Neuronal stem cell (in vitro differentiated cells): ENCODE measurements around the gene ARL2BP. TPM values are rescaled to one million over a fixed set of nuclear protein-coding genes. Genes with fewer than 3 reads are reported as not detected.
A peak's percentile ranks its signal among the peaks of the same experiment; 100 is the strongest.
"Not testable (repeated sequence)": the region's sequence is repeated elsewhere in the genome, so short reads cannot be mapped to it uniquely, and the experiment has no call there.

Source experiments
- DNase-seq: peaks from one replicate; pipeline ENCODE4 v3.0.0-alpha.2; 2013; ENCODE audit warnings: low spot score
- H2AFZ ChIP-seq: one replicate; pipeline ENCODE4 v1.6.1; 2013; ENCODE audit warnings: mild to moderate bottlenecking, low read length, inconsistent platforms
- H2AK5ac ChIP-seq: 2 replicates; pipeline ENCODE4 v1.6.1; 2013; ENCODE audit warnings: low read depth, mild to moderate bottlenecking, inconsistent platforms, low read length, moderate library complexity, mixed read lengths
- H2BK120ac ChIP-seq: 2 replicates; pipeline ENCODE4 v1.6.1; 2013; ENCODE audit warnings: low read depth, mild to moderate bottlenecking, inconsistent platforms, low read length, moderate library complexity, mixed read lengths
- H2BK12ac ChIP-seq: one replicate; pipeline ENCODE4 v1.6.1; 2013; ENCODE audit warnings: low read length, inconsistent platforms
- H2BK15ac ChIP-seq: 2 replicates; pipeline ENCODE4 v1.6.1; 2013; ENCODE audit warnings: mild to moderate bottlenecking, low read length, inconsistent platforms, mixed read lengths
- H2BK5ac ChIP-seq: one replicate; pipeline ENCODE4 v1.6.1; 2013; ENCODE audit warnings: inconsistent platforms, mild to moderate bottlenecking, low read length, moderate library complexity
- H3K14ac ChIP-seq: one replicate; pipeline ENCODE4 v1.6.1; 2013; ENCODE audit warnings: low read length, inconsistent platforms
- H3K18ac ChIP-seq: 2 replicates; pipeline ENCODE4 v1.6.1; 2013; ENCODE audit warnings: low read length, inconsistent platforms
- H3K23ac ChIP-seq: 2 replicates; pipeline ENCODE4 v1.6.1; 2013; ENCODE audit warnings: low read depth, mild to moderate bottlenecking, mixed read lengths, low read length, inconsistent platforms; ENCODE audit not compliant: poor library complexity
- H3K27ac ChIP-seq: replicated peaks from 3 replicates; pipeline ENCODE4 v1.5.1; 2013; ENCODE audit warnings: low read length, inconsistent platforms
- H3K27me3 ChIP-seq, 3 experiments: 2 replicates each; pipeline ENCODE4 v1.6.1; 2013; ENCODE audit warnings: low read length in 3 of 3, mild to moderate bottlenecking in 2 of 3, inconsistent platforms in 1 of 3, low read depth in 1 of 3, mixed read lengths in 1 of 3, moderate library complexity in 1 of 3; ENCODE audit not compliant: control insufficient read depth in 3 of 3, insufficient read depth in 3 of 3
- H3K36me3 ChIP-seq, 2 donors: replicated peaks in 1 of 2; 2 replicates each; pipeline ENCODE4 v1.6.1; 2013; ENCODE audit warnings: low read length in 2 of 2; ENCODE audit not compliant: control insufficient read depth in 2 of 2, insufficient read depth in 2 of 2
- H3K4ac ChIP-seq: 2 replicates; pipeline ENCODE4 v1.6.1; 2013; ENCODE audit warnings: inconsistent platforms, mild to moderate bottlenecking, low read length, moderate library complexity
- H3K4me1 ChIP-seq, 2 donors: 1 replicate in 1 of 2; 2 replicates in 1 of 2; pipeline ENCODE4 v1.6.1; 2013; ENCODE audit warnings: low read length in 2 of 2, low read depth in 1 of 2; ENCODE audit not compliant: control insufficient read depth in 2 of 2, insufficient read depth in 1 of 2
- H3K4me2 ChIP-seq: one replicate; pipeline ENCODE4 v1.6.1; 2013; ENCODE audit warnings: mild to moderate bottlenecking, low read length, inconsistent platforms; ENCODE audit not compliant: insufficient read depth, poor library complexity, severe bottlenecking
- H3K4me3 ChIP-seq, 2 donors: 2 replicates each; pipeline ENCODE4 v1.5.1; 2013; ENCODE audit warnings: low read length in 2 of 2, mild to moderate bottlenecking in 2 of 2, inconsistent platforms in 1 of 2, moderate library complexity in 1 of 2
- H3K79me1 ChIP-seq: one replicate; pipeline ENCODE4 v1.6.1; 2013; ENCODE audit warnings: low read depth, mild to moderate bottlenecking, inconsistent platforms, low read length, moderate library complexity
- H3K9ac ChIP-seq: one replicate; pipeline ENCODE4 v1.6.1; 2013; ENCODE audit warnings: mild to moderate bottlenecking, low read depth, low read length, inconsistent platforms; ENCODE audit not compliant: poor library complexity
- H3K9me3 ChIP-seq, 2 donors: replicated peaks in 1 of 2; 2 replicates each; pipeline versions ENCODE3 to v1.6.1; 2013; ENCODE audit warnings: low read length in 2 of 2, mild to moderate bottlenecking in 2 of 2, inconsistent platforms in 1 of 2, low read depth in 1 of 2, mixed read lengths in 1 of 2, moderate library complexity in 1 of 2; ENCODE audit not compliant: control insufficient read depth in 2 of 2, insufficient read depth in 1 of 2
- H4K8ac ChIP-seq: one replicate; pipeline ENCODE4 v1.6.1; 2013; ENCODE audit warnings: low read depth, mild to moderate bottlenecking, inconsistent platforms, low read length, moderate library complexity
- H4K91ac ChIP-seq: one replicate; pipeline ENCODE4 v1.6.1; 2013; ENCODE audit warnings: low read length, low read depth, mild to moderate bottlenecking, inconsistent platforms; ENCODE audit not compliant: poor library complexity
- WGBS, 2 donors: extraction: QIAGEN DNeasy Blood & Tissue Kit; methylation state at CpG; one replicate each; pipeline ENCODE4 v1.1.7; 2013; ENCODE audit warnings: missing lambda C conversion rate in 2 of 2, mixed read lengths in 1 of 2; ENCODE audit not compliant: insufficient read length in 2 of 2, insufficient replicate concordance in 1 of 2; ENCODE audit errors: extremely low coverage in 2 of 2; 5-methylcytosine and 5-hydroxymethylcytosine counted together
- polyA plus RNA-seq, 2 experiments: library from polyadenylated mRNA; stranded (reverse); fragments of 200-250 nt; gene quantifications; one replicate each; pipeline ENCODE4 v1.2.3, GENCODE V29; 2013

ARL2BP gene
- polyA plus RNA-seq (2013, experiment 1 of 2), result 43.3 TPM
- 45.1 TPM for polyA plus RNA-seq (2013, experiment 2 of 2)

GRCh38 chr16:57244767-57245471 is at the start of gene ARL2BP:
Gene ARL2BP (plus strand): TSS chr16:57245259. CDS start chr16:57245368, 109 bp downstream.
- WGBS, 2 donors, result no CpG with 5 or more reads among the region's 77 CpGs
- peak; percentile 97 for DNase-seq
- H3K23ac ChIP-seq, result peak within 1 kb of the TSS; percentile 60

GRCh38 chr16:57196286-57196685 is 48.8 kb upstream of the ARL2BP start:
- Histone ChIP-seq H3K18ac (no peak overlapping the region), H3K4me1 (no peaks in the 10 kb centered on the region), H2BK5ac (no peak overlapping the region), H3K4me2 (no peak overlapping the region), H2BK120ac (no peak overlapping the region), H3K79me1 (peaks cover 2% of the 10 kb centered on the region), H3K14ac (no peak overlapping the region), H2BK12ac (no peak overlapping the region), H3K27me3 (no peaks in the 10 kb centered on the region), H3K9me3 (peaks cover 0 to 18% of the 10 kb centered on the region in 2 donors), H2AFZ (no peak overlapping the region), H3K23ac (no peak overlapping the region), H2BK15ac (no peak overlapping the region), H4K8ac (no peak overlapping the region), H3K4ac (no peak overlapping the region), H2AK5ac (no peak overlapping the region), H3K4me3 (no peak overlapping the region), H3K9ac (no peak overlapping the region), H3K27ac (no peak overlapping the region), H4K91ac (no peak overlapping the region), H3K36me3 (peaks cover 0 to 33% of the 10 kb centered on the region in 2 donors)
- WGBS, 2 donors, result no CpG with 5 or more reads among the region's 4 CpGs
- no peak for DNase-seq

More at GRCh38 chr16:57244767-57245471, at the start of gene ARL2BP:
- Histone ChIP-seq H3K4ac (no peak within 1 kb of the TSS), H4K91ac (no peak within 1 kb of the TSS), H3K18ac (peak within 1 kb of the TSS; percentile 50), H3K4me2 (peak within 1 kb of the TSS; percentile 91), H2AK5ac (no peak within 1 kb of the TSS), H2AFZ (peak within 1 kb of the TSS; percentile 95), H3K27me3 (peaks cover 0 to 3% (median 0%) of the 10 kb centered on the region in 3 experiments), H2BK15ac (no peak within 1 kb of the TSS), H3K79me1 (no peaks in the 10 kb centered on the region), H3K4me3 (peak within 1 kb of the TSS; percentile 63 to 90), H2BK5ac (no peak within 1 kb of the TSS), H3K4me1 (peaks cover 1 to 2% of the 10 kb centered on the region in 2 donors), H2BK12ac (no peak within 1 kb of the TSS), H3K36me3 (peaks cover 5 to 44% of the 10 kb centered on the region in 2 donors), H2BK120ac (no peak within 1 kb of the TSS), H3K14ac (no peak within 1 kb of the TSS), H3K9me3 (peaks cover 0 to 2% of the 10 kb centered on the region in 2 donors), H4K8ac (no peak within 1 kb of the TSS), H3K9ac (peak within 1 kb of the TSS; percentile 64), H3K27ac (peak within 1 kb of the TSS; percentile 48)

GRCh38 chr16:57196753-57197152 is 48.3 kb upstream of the ARL2BP start:
- H3K9ac ChIP-seq, result no peak overlapping the region
- no peak overlapping the region for H2BK5ac ChIP-seq
- H3K4me1 ChIP-seq, result no peaks in the 10 kb centered on the region
- H3K27me3 ChIP-seq, result no peaks in the 10 kb centered on the region
- no peak overlapping the region for H3K23ac ChIP-seq
- no peak for DNase-seq
- no peak overlapping the region for H2AFZ ChIP-seq
- no peak overlapping the region for H4K8ac ChIP-seq
- no peak overlapping the region for H3K14ac ChIP-seq
- H2AK5ac ChIP-seq, result no peak overlapping the region
- H3K36me3 ChIP-seq, result peaks cover 0 to 33% of the 10 kb centered on the region in 2 donors
- WGBS, 2 donors, result no CpG with 5 or more reads among the region's 3 CpGs
- no peak overlapping the region for H2BK15ac ChIP-seq
- no peak overlapping the region for H3K27ac ChIP-seq
- H3K4ac ChIP-seq, result no peak overlapping the region
- H2BK120ac ChIP-seq, result no peak overlapping the region
- no peak overlapping the region for H2BK12ac ChIP-seq
- no peak overlapping the region for H3K4me2 ChIP-seq
- H3K4me3 ChIP-seq, result no peak overlapping the region
- H4K91ac ChIP-seq, result no peak overlapping the region
- peaks cover 0 to 18% of the 10 kb centered on the region in 2 donors for H3K9me3 ChIP-seq
- H3K79me1 ChIP-seq, result peaks cover 2% of the 10 kb centered on the region
- no peak overlapping the region for H3K18ac ChIP-seq

- not testable (repeated sequence) for DNase-seq, H3K4me3 ChIP-seq, H3K27me3 ChIP-seq, H3K14ac ChIP-seq, H3K4me1 ChIP-seq, H3K27ac ChIP-seq, H3K23ac ChIP-seq, H4K8ac ChIP-seq, H3K79me1 ChIP-seq, H2AK5ac ChIP-seq, H3K4ac ChIP-seq, H2BK15ac ChIP-seq, H3K18ac ChIP-seq, H3K9ac ChIP-seq, H4K91ac ChIP-seq, H2BK12ac ChIP-seq, H2AFZ ChIP-seq, H2BK5ac ChIP-seq, H3K4me2 ChIP-seq, H2BK120ac ChIP-seq
- no CpG with 5 or more reads among the region's 24 CpGs for WGBS, 2 donors
- H3K9me3 ChIP-seq, result peaks cover 0 to 14% of the 10 kb centered on the region in 2 donors
- peaks cover 4 to 41% of the 10 kb centered on the region in 2 donors for H3K36me3 ChIP-seq
These were observed 44.7 kb upstream of the ARL2BP start for GRCh38 chr16:57200321-57200720.
